LNCAP (cell line): ENCODE data around the gene HPDL.

Experiments used
- CTCF ChIP-seq: fragments of 450-650 bp; IDR thresholded peaks from 2 replicates; pipeline ENCODE4 v1.5.1; 2017; ENCODE audit warnings: mild to moderate bottlenecking

Gene HPDL

DNA sequence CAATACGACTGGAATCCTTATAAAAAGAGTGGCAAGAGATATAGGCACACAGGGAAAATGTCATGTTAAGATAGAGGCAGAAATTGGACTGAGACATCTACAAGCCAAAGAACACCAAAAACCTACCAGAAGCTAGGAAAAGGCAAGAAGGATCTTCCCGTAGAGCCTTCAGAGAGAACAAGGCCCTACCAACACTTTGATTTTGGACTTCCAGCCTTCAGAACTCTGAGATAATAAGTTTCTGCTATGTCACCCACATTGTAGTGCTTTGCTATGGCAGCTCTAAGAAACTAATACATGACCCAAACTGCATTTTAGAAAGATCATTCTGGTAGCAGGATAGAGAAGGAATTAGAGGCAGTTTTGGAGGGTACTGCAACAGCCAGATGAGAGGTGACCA is 37.6 kb downstream of the HPDL start:
- TF ChIP-seq CTCF: no peak

DNA sequence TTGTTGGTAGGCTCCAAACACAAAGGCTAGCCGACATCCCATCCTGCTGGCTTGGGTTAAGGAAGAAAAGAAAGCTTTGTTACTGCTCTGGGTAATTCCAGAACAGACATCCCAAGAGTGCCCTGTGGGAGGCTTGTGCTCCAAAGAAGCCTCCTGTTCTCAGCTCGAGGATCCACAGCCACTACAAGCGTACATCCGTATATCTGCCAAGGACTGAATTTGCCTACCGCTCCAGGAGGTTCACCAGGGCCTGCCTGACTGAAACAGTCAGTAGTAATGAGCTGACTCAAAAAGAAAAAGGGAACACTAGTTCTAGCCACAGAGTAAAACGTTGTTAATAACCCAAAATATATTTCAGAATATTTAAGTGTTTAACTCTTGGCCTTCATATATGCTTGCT is 38.4 kb downstream of the HPDL start:
- no peak for TF ChIP-seq CTCF

- TF ChIP-seq CTCF: no peak
Observed at GRCh38 chr1:45370575-45370974, 43.9 kb downstream of the HPDL start.

- no peak for TF ChIP-seq CTCF
Observed at GRCh38 chr1:45373573-45373972, 46.9 kb downstream of the HPDL start.

- TF ChIP-seq CTCF: no peak
Observed at GRCh38 chr1:45375104-45376090, 48.7 kb downstream of the HPDL start.

- no peak for TF ChIP-seq CTCF
Observed at GRCh38 chr1:45378184-45378583, 51.5 kb downstream of the HPDL start.
